Stimulated activated CD4-positive, alpha-beta T cell treated with anti-CD3 and anti-CD28 coated beads, Interleukin-1b, Interleukin-23, amount 100 ng/mL, for 24 hours (primary cell): ENCODE results near the gene SH3GL2.

ENCODE experiments used
- DNase-seq, 4 experiments: peaks; one replicate each; pipeline ENCODE4 v3.0.0-alpha.2; 2020; ENCODE audit warnings: low read depth in 4 of 4, low spot score in 1 of 4

The SH3GL2 gene

GRCh38 chr9:17578911-17579793, at the start of gene SH3GL2:
Gene SH3GL2 (plus strand): TSS chr9:17579066.
- DNase-seq, result peak in 1 of 4 experiments; percentile 3

GRCh38 chr9:17531642-17532254, 47.1 kb upstream of the SH3GL2 start:
- DNase-seq, result peak in 1 of 4 experiments; percentile 6

GRCh38 chr9:17532461-17532860, 46.4 kb upstream of the SH3GL2 start:
- DNase-seq, result no peak

- DNase-seq, result no peak
Measured at GRCh38 chr9:17535176-17535575, 43.7 kb upstream of the SH3GL2 start.

- no peak for DNase-seq
Measured at GRCh38 chr9:17536027-17536426, 42.8 kb upstream of the SH3GL2 start.

GRCh38 chr9:17551023-17551422, 27.8 kb upstream of the SH3GL2 start:
- DNase-seq, result no peak

GRCh38 chr9:17555362-17556054, 23.4 kb upstream of the SH3GL2 start:
- no peak for DNase-seq

GRCh38 chr9:17556255-17556654, 22.6 kb upstream of the SH3GL2 start:
- DNase-seq, result no peak

- no peak for DNase-seq
Measured at GRCh38 chr9:17556935-17557334, 21.9 kb upstream of the SH3GL2 start.

- DNase-seq, result no peak
Measured at GRCh38 chr9:17571825-17572224, 7.0 kb upstream of the SH3GL2 start.

- no peak for DNase-seq
Measured at GRCh38 chr9:17574342-17574741, 4.5 kb upstream of the SH3GL2 start.

GRCh38 chr9:17578577-17578910, 322 bp upstream of the SH3GL2 start:
- DNase-seq, result no peak

GRCh38 chr9:17580119-17580518, 1.3 kb downstream of the SH3GL2 start:
- no peak for DNase-seq

GRCh38 chr9:17587113-17587512, 8.2 kb downstream of the SH3GL2 start:
- DNase-seq, result no peak

GRCh38 chr9:17588395-17588794, 9.5 kb downstream of the SH3GL2 start:
- no peak for DNase-seq

GRCh38 chr9:17588941-17589340, 10.1 kb downstream of the SH3GL2 start:
- no peak for DNase-seq

- DNase-seq, result no peak
Measured at GRCh38 chr9:17589771-17590170, 10.9 kb downstream of the SH3GL2 start.

- DNase-seq, result no peak
Measured at GRCh38 chr9:17594961-17595360, 16.1 kb downstream of the SH3GL2 start.

GRCh38 chr9:17597977-17598376, 19.1 kb downstream of the SH3GL2 start:
- no peak for DNase-seq

- DNase-seq, result no peak
Measured at GRCh38 chr9:17600962-17601593, 22.2 kb downstream of the SH3GL2 start.

GRCh38 chr9:17604556-17604955, 25.7 kb downstream of the SH3GL2 start:
- no peak for DNase-seq
